ENCODE measurements around the gene PEX14.

Gene PEX14

GRCh38 chr1:10530756-10531495 lies 56.2 kb downstream of the PEX14 start:
- H3K27ac ChIP-seq: no peak overlapping the region
- no peaks in the 10 kb centered on the region for H3K27me3 ChIP-seq
- peaks cover 59 to 85% (median 76%) of the 10 kb centered on the region in 11 experiments; a peak in 20 of 22 replicates for H4K20me1 ChIP-seq
- H3K4me1 ChIP-seq: peaks cover 9 to 31% (median 19%) of the 10 kb centered on the region in 10 experiments; a peak in 16 of 20 replicates
- H3K4me2 ChIP-seq: peak overlapping the region in 5 of 11 experiments; percentile 3 to 41 (median 10); a peak in 4 of 22 replicates
- H3K36me3 ChIP-seq: peaks cover 0 to 11% (median 3%) of the 10 kb centered on the region in 11 experiments; a peak in 12 of 22 replicates
- TF ChIP-seq Cebpa-rat (IDR thresholded peaks at IDR 0.05): no peak
- H3K9ac ChIP-seq: no peak overlapping the region
- no peaks in the 10 kb centered on the region for H3K9me3 ChIP-seq (replicated peaks in 1 of 11)
- no peak overlapping the region for H3K4me3 ChIP-seq

DNA sequence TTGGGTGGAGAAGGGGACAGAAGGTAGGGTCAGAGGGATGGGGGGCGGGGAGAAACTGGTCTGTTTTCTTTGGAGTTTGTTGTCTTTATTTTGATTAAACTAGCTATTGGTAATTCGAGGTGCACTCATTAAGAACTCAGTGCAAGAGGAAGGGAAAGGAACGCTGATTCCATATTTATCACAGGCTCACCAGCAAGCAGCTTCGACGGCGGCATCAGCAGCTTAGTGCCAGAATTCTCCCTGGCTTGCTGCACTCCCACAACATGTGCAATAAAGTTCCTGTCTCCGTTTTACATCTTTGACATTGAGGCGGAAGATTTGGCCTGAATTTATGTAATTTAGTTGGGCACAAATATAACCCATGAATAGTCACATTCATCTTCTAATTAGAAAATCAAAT lies 57.6 kb downstream of the PEX14 start:
- Histone ChIP-seq H3K9me3 (replicated peaks in 1 of 11) (no peaks in the 10 kb centered on the region), H3K36me3 (peaks cover 7 to 26% (median 16%) of the 10 kb centered on the region in 11 experiments; a peak in 21 of 22 replicates), H3K9ac (no peak overlapping the region), H3K27me3 (no peaks in the 10 kb centered on the region), H3K4me3 (no peak overlapping the region), H3K4me1 (peaks cover 9 to 31% (median 19%) of the 10 kb centered on the region in 10 experiments; a peak in 15 of 20 replicates), H3K4me2 (no peak overlapping the region), H4K20me1 (peaks cover 58 to 93% (median 80%) of the 10 kb centered on the region in 11 experiments; a peak in 20 of 22 replicates), H3K27ac (no peak overlapping the region)
- TF ChIP-seq Cebpa-rat (IDR thresholded peaks at IDR 0.05): no peak

DNA sequence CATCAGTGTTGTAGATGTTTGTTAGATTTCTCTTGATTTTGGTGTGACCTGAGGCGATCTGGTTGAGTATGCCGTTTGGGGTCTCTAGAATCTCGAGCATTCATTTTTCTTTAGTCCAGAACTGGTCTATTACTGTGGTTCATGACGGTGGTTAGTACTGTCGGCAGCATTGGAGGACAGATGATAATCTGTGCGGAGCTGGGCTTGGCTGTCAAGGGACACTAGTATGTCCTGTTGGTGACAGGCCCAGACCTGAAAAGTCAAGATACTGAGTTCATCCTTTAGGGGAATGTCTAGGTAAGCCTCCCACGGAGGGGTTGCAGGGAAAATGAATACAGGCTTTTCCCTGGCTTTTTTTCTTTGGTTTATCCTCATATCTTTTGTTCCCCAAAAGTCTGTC lies 59.8 kb downstream of the PEX14 start:
- Histone ChIP-seq H3K4me1 (peaks cover 4 to 17% (median 12%) of the 10 kb centered on the region in 10 experiments; a peak in 16 of 20 replicates), H3K36me3 (peaks cover 19 to 44% (median 29%) of the 10 kb centered on the region in 11 experiments), H3K9ac (no peak overlapping the region), H4K20me1 (peaks cover 46 to 83% (median 65%) of the 10 kb centered on the region in 11 experiments; a peak in 20 of 22 replicates), H3K9me3 (replicated peaks in 1 of 11) (no peaks in the 10 kb centered on the region), H3K27me3 (no peaks in the 10 kb centered on the region), H3K4me3 (no peak overlapping the region), H3K4me2 (no peak overlapping the region), H3K27ac (no peak overlapping the region)
- no peak for TF ChIP-seq Cebpa-rat (IDR thresholded peaks at IDR 0.05)

DNA sequence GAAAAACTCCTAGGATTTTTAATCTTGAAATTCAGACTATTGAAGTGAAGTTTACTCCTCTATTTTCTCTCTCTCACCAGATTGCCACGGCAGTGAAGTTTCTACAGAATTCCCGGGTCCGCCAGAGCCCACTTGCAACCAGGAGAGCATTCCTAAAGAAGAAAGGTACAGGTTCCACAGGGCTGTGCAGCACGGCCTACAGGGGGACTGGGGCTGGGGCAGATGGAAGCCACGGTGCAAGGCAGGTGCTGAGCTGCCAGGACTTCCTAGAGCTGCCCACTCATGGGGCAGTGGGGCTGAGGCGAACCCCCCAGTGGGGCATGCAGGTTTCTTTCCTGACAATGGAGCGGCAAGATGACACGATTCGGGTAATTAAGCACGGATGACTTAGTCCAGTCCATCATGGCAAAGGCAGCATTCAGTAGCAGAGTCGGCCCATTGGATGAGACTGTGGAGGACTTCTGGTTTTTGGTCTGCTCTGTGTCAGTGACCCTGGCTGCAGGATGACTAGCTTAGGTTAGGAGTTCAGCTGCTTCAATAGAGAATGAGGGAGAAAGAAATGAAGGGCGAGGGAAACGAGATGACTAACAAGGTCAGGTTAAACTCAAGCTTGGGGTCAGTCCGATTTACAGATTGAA lies 61.5 kb downstream of the PEX14 start:
- peaks cover 34 to 75% (median 52%) of the 10 kb centered on the region in 11 experiments; a peak in 20 of 22 replicates for H4K20me1 ChIP-seq
- no peaks in the 10 kb centered on the region for H3K27me3 ChIP-seq
- no peak overlapping the region for H3K4me2 ChIP-seq
- no peak overlapping the region for H3K4me3 ChIP-seq
- no peak overlapping the region for H3K9ac ChIP-seq
- TF ChIP-seq Cebpa-rat (IDR thresholded peaks at IDR 0.05): no peak
- H3K27ac ChIP-seq: no peak overlapping the region
- H3K9me3 ChIP-seq (replicated peaks in 1 of 11): no peaks in the 10 kb centered on the region
- H3K4me1 ChIP-seq: no peaks in the 10 kb centered on the region; a peak in 2 of 20 replicates
- peaks cover 30 to 61% (median 41%) of the 10 kb centered on the region in 11 experiments for H3K36me3 ChIP-seq

GRCh38 chr1:10537082-10537766 lies 62.5 kb downstream of the PEX14 start:
- H3K4me3 ChIP-seq: no peak overlapping the region
- H3K27me3 ChIP-seq: no peaks in the 10 kb centered on the region
- H4K20me1 ChIP-seq: peaks cover 25 to 65% (median 47%) of the 10 kb centered on the region in 11 experiments; a peak in 20 of 22 replicates
- H3K9me3 ChIP-seq (replicated peaks in 1 of 11): no peaks in the 10 kb centered on the region
- no peaks in the 10 kb centered on the region; a peak in 2 of 20 replicates for H3K4me1 ChIP-seq
- no peak overlapping the region for H3K4me2 ChIP-seq
- TF ChIP-seq Cebpa-rat (IDR thresholded peaks at IDR 0.05): peak in 5 of 11 experiments; percentile 8 to 59 (median 58); a peak in 4 of 22 replicates
- peaks cover 39 to 71% (median 51%) of the 10 kb centered on the region in 11 experiments for H3K36me3 ChIP-seq
- no peak overlapping the region for H3K27ac ChIP-seq
- no peak overlapping the region for H3K9ac ChIP-seq

GRCh38 chr1:10538646-10539355 lies 64.1 kb downstream of the PEX14 start:
- H3K36me3 ChIP-seq: peaks cover 45 to 83% (median 53%) of the 10 kb centered on the region in 11 experiments
- H4K20me1 ChIP-seq: peaks cover 15 to 54% (median 32%) of the 10 kb centered on the region in 11 experiments; a peak in 19 of 22 replicates
- H3K9me3 ChIP-seq (replicated peaks in 1 of 11): no peaks in the 10 kb centered on the region
- H3K4me3 ChIP-seq: no peak overlapping the region
- TF ChIP-seq Cebpa-rat (IDR thresholded peaks at IDR 0.05): no peak
- H3K4me1 ChIP-seq: no peaks in the 10 kb centered on the region; a peak in 2 of 20 replicates
- no peak overlapping the region for H3K4me2 ChIP-seq
- H3K27ac ChIP-seq: no peak overlapping the region
- H3K9ac ChIP-seq: no peak overlapping the region
- no peaks in the 10 kb centered on the region for H3K27me3 ChIP-seq

GRCh38 chr1:10539411-10540043 lies 64.8 kb downstream of the PEX14 start:
- H3K36me3 ChIP-seq: peaks cover 45 to 87% (median 55%) of the 10 kb centered on the region in 11 experiments
- no peak overlapping the region for H3K4me2 ChIP-seq
- TF ChIP-seq Cebpa-rat (IDR thresholded peaks at IDR 0.05): no peak
- no peaks in the 10 kb centered on the region for H3K9me3 ChIP-seq (replicated peaks in 1 of 11)
- no peak overlapping the region for H3K27ac ChIP-seq
- no peak overlapping the region for H3K4me3 ChIP-seq
- H3K4me1 ChIP-seq: no peaks in the 10 kb centered on the region; a peak in 2 of 20 replicates
- peaks cover 15 to 54% (median 25%) of the 10 kb centered on the region in 11 experiments; a peak in 18 of 22 replicates for H4K20me1 ChIP-seq
- no peaks in the 10 kb centered on the region for H3K27me3 ChIP-seq
- no peak overlapping the region for H3K9ac ChIP-seq

Measured in BLaER1 treated with 17β-estradiol and CSF1 and Interleukin-3, amounts not matched to agents 10 nM and 100 nM (cell line).